PC-9 (cell line): ENCODE results near the gene GALNT7. TPM values are rescaled to one million over a fixed set of nuclear protein-coding genes. Genes with fewer than 3 reads are reported as not detected.

Experiments used
- BruUV-seq: library from RNA; stranded (reverse); fragments of 400-500 nt; replicated peaks from 2 replicates; lab custom pipeline; 2021; lab: Mats Ljungman, UMichigan
- CTCF ChIA-PET: fragments of 300-600 bp; sonication (Branson Sonifier 250); formaldehyde crosslinking; loops from one replicate; lab custom pipeline; 2022; ENCODE audit warnings: antibody characterized with exemption; lab: Charles Lee
- POLR2A ChIA-PET: fragments of 300-600 bp; sonication (Branson Sonifier 250); formaldehyde crosslinking; loops from one replicate; lab custom pipeline; 2022; ENCODE audit warnings: antibody characterized with exemption; ENCODE audit not compliant: unreplicated experiment; lab: Charles Lee
- DNase-seq, 2 experiments: peaks; one replicate each; pipeline versions ENCODE4 v3.0.0 to v3.0.0-alpha.2; 2015 to 2022; ENCODE audit warnings: mixed read lengths in 1 of 2
- H2AFZ ChIP-seq: fragments of 200-600 bp; sonication (generic); 2 replicates; pipeline ENCODE4 v1.8.1; 2017; ENCODE audit warnings: antibody characterized with exemption
- H3F3A ChIP-seq: fragments of 200-600 bp; sonication (generic); 2 replicates; pipeline ENCODE4 v1.8.1; 2017; ENCODE audit warnings: antibody characterized with exemption, mild to moderate bottlenecking, low read depth; ENCODE audit not compliant: insufficient read depth
- H3K27ac ChIP-seq: fragments of 200-600 bp; sonication (generic); 2 replicates; pipeline ENCODE4 v1.6.1; 2016; ENCODE audit warnings: mixed run types
- H3K27me3 ChIP-seq: fragments of 200-600 bp; sonication (generic); 2 replicates; pipeline ENCODE4 v1.6.1; 2016; ENCODE audit warnings: low read depth, mixed run types; ENCODE audit not compliant: insufficient read depth
- H3K36me3 ChIP-seq: fragments of 200-600 bp; sonication (generic); 2 replicates; pipeline ENCODE4 v1.6.1; 2016; ENCODE audit warnings: low read depth, mixed run types
- H3K4me1 ChIP-seq: fragments of 200-600 bp; sonication (generic); replicated peaks from 2 replicates; pipeline ENCODE4 v1.6.1; 2016; ENCODE audit warnings: mixed run types; ENCODE audit not compliant: insufficient read depth
- H3K4me2 ChIP-seq: fragments of 200-600 bp; sonication (generic); 2 replicates; pipeline ENCODE4 v1.6.1; 2017; ENCODE audit warnings: mixed run types
- H3K4me3 ChIP-seq: fragments of 200-600 bp; sonication (generic); 2 replicates; pipeline ENCODE4 v1.6.1; 2016; ENCODE audit warnings: mixed run types
- H3K79me2 ChIP-seq: fragments of 200-600 bp; sonication (generic); 2 replicates; pipeline ENCODE4 v1.6.1; 2017; ENCODE audit warnings: low read depth, mixed run types
- H3K9me2 ChIP-seq: fragments of 200-600 bp; sonication (generic); 2 replicates; pipeline ENCODE4 v1.8.1; 2017; ENCODE audit warnings: mild to moderate bottlenecking; ENCODE audit not compliant: insufficient read depth
- H3K9me3 ChIP-seq: fragments of 200-600 bp; sonication (generic); 2 replicates; pipeline ENCODE4 v1.8.1; 2016; ENCODE audit warnings: low read depth; ENCODE audit not compliant: insufficient read depth
- H4K20me1 ChIP-seq: fragments of 200-600 bp; sonication (generic); 2 replicates; pipeline ENCODE4 v1.8.1; 2017; ENCODE audit not compliant: insufficient read depth
- EZH2 ChIP-seq: fragments of 200-600 bp; sonication (generic); IDR thresholded peaks from 2 replicates; pipeline ENCODE4 v1.8.0; 2017; ENCODE audit warnings: antibody characterized with exemption, low read depth
- intact Hi-C: fragments of 100-400 bp; cut with micrococcal nuclease; formaldehyde crosslinking; loops from one replicate; pipeline ENCODE4 v1.10.0; 2022; ENCODE audit not compliant: unreplicated experiment
- total RNA-seq: library from RNA; stranded (reverse); gene quantifications from 2 replicates; pipeline ENCODE4 v1.2.3, GENCODE V29; 2021
- TF ChIP-seq, protein P1 (sequence below): fragments of 200-600 bp; sonication (generic); conservative IDR thresholded peaks from 2 replicates; pipeline ENCODE4 v1.6.1; 2017; ENCODE audit warnings: mixed run types, antibody characterized with exemption, mild to moderate bottlenecking, moderate library complexity

Gene GALNT7
- total RNA-seq, 1 experiment from 2014 or later, result 57.2 TPM

DNA sequence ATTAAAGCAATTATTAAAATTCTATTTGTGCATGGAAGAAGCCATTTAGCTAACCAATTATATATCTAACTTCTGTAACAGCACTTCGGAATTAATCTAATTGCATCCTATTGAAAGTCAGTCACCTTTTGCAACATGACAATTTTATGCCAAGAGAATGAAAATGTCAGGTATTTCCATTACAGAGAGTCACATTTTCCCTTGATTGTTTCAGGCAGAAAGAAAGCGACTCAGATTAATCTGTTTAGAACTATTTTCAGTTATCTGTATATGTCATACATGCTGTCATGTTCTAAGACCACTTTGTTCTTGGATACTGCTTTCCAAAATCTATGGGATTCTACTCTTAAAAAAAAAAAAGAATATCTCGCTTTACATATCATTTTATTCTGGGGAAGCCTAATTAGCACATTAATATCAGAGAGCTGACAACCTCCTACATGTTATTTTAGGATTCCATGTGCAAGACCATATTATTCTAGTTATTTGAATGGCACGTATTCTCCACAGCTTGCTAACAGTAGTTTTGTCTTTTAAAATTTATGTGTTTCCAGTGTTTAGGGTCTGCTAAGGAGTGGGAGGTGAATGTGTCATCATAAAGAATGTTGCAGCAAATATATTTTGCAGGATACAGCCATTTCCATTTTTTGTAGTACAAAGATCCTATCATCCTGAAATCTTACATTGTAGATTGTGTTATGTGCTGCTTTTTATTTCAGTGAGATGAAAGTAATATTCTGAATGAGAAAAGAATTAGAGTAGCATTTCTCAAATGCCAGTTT, 31.7 kb downstream of the GALNT7 start:
- H3K27me3 ChIP-seq, result no peaks in the 10 kb centered on the region
- H3K4me2 ChIP-seq, result no peak overlapping the region
- H3K4me1 ChIP-seq, result no peaks in the 10 kb centered on the region
- no peak overlapping the region for H2AFZ ChIP-seq
- H3K79me2 ChIP-seq, result peaks cover 33% of the 10 kb centered on the region
- BruUV-seq, result no TSS peak
- H3K27ac ChIP-seq, result no peak overlapping the region
- intact Hi-C loops, result no loop called here
- DNase-seq, result no peak
- CTCF ChIA-PET, result no interaction called here
- H3K9me2 ChIP-seq, result no peaks in the 10 kb centered on the region
- no peaks in the 10 kb centered on the region; the same call in 1 of the 2 replicates for H3K9me3 ChIP-seq
- H4K20me1 ChIP-seq, result no peaks in the 10 kb centered on the region
- H3K36me3 ChIP-seq, result no peaks in the 10 kb centered on the region
- no peaks in the 10 kb centered on the region for H3F3A ChIP-seq
- TF ChIP-seq, protein P1, sequence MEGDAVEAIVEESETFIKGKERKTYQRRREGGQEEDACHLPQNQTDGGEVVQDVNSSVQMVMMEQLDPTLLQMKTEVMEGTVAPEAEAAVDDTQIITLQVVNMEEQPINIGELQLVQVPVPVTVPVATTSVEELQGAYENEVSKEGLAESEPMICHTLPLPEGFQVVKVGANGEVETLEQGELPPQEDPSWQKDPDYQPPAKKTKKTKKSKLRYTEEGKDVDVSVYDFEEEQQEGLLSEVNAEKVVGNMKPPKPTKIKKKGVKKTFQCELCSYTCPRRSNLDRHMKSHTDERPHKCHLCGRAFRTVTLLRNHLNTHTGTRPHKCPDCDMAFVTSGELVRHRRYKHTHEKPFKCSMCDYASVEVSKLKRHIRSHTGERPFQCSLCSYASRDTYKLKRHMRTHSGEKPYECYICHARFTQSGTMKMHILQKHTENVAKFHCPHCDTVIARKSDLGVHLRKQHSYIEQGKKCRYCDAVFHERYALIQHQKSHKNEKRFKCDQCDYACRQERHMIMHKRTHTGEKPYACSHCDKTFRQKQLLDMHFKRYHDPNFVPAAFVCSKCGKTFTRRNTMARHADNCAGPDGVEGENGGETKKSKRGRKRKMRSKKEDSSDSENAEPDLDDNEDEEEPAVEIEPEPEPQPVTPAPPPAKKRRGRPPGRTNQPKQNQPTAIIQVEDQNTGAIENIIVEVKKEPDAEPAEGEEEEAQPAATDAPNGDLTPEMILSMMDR, result no peak
- TF ChIP-seq EZH2, result no peak
- POLR2A ChIA-PET, result no interaction called here
- no peak overlapping the region for H3K4me3 ChIP-seq

- no peak overlapping the region for H3K4me2 ChIP-seq
- CTCF ChIA-PET, result no interaction called here
- no peaks in the 10 kb centered on the region for H3K27me3 ChIP-seq
- POLR2A ChIA-PET, result interaction anchor here (0.6 kb wide), 1 partner anchor 164 kb away, joined by 9 read pairs; no protein-coding TSS in a partner anchor
- H3K4me3 ChIP-seq, result no peak overlapping the region
- H3K36me3 ChIP-seq, result no peaks in the 10 kb centered on the region
- no peaks in the 10 kb centered on the region; the same call in 1 of the 2 replicates for H3K9me3 ChIP-seq
- intact Hi-C loops, result no loop called here
- no peaks in the 10 kb centered on the region for H3F3A ChIP-seq
- BruUV-seq, result no TSS peak
- TF ChIP-seq, protein P1, result no peak
- TF ChIP-seq EZH2, result no peak
- DNase-seq, result no peak
- peaks cover 21% of the 10 kb centered on the region for H3K79me2 ChIP-seq
- no peak overlapping the region for H2AFZ ChIP-seq
- no peaks in the 10 kb centered on the region for H3K4me1 ChIP-seq
- no peak overlapping the region for H3K27ac ChIP-seq
- H4K20me1 ChIP-seq, result no peaks in the 10 kb centered on the region
- H3K9me2 ChIP-seq, result no peaks in the 10 kb centered on the region
These were observed 33.8 kb downstream of the GALNT7 start for GRCh38 chr4:173202395-173202794.

GRCh38 chr4:173205656-173206055, 37.0 kb downstream of the GALNT7 start:
- Histone ChIP-seq H3K36me3 (no peaks in the 10 kb centered on the region), H3K9me2 (no peaks in the 10 kb centered on the region), H2AFZ (no peak overlapping the region), H3K79me2 (peaks cover 10% of the 10 kb centered on the region), H3K4me2 (no peak overlapping the region), H3K27ac (no peak overlapping the region), H3K9me3 (no peaks in the 10 kb centered on the region; the same call in 1 of the 2 replicates), H3K27me3 (no peaks in the 10 kb centered on the region), H3F3A (peaks cover 19% of the 10 kb centered on the region), H3K4me1 (peaks cover 15% of the 10 kb centered on the region), H3K4me3 (no peak overlapping the region), H4K20me1 (no peaks in the 10 kb centered on the region)
- no peak for TF ChIP-seq EZH2
- TF ChIP-seq, protein P1, result no peak
- CTCF ChIA-PET, result no interaction called here
- no peak for DNase-seq
- POLR2A ChIA-PET, result no interaction called here
- intact Hi-C loops, result no loop called here
- no TSS peak for BruUV-seq
